ENCODE data around the gene STARD5.
"Not testable (repeated sequence)": the region's sequence is repeated elsewhere in the genome, so short reads cannot be mapped to it uniquely, and the experiment has no call there.

Gene STARD5, protein sequence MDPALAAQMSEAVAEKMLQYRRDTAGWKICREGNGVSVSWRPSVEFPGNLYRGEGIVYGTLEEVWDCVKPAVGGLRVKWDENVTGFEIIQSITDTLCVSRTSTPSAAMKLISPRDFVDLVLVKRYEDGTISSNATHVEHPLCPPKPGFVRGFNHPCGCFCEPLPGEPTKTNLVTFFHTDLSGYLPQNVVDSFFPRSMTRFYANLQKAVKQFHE

DNA sequence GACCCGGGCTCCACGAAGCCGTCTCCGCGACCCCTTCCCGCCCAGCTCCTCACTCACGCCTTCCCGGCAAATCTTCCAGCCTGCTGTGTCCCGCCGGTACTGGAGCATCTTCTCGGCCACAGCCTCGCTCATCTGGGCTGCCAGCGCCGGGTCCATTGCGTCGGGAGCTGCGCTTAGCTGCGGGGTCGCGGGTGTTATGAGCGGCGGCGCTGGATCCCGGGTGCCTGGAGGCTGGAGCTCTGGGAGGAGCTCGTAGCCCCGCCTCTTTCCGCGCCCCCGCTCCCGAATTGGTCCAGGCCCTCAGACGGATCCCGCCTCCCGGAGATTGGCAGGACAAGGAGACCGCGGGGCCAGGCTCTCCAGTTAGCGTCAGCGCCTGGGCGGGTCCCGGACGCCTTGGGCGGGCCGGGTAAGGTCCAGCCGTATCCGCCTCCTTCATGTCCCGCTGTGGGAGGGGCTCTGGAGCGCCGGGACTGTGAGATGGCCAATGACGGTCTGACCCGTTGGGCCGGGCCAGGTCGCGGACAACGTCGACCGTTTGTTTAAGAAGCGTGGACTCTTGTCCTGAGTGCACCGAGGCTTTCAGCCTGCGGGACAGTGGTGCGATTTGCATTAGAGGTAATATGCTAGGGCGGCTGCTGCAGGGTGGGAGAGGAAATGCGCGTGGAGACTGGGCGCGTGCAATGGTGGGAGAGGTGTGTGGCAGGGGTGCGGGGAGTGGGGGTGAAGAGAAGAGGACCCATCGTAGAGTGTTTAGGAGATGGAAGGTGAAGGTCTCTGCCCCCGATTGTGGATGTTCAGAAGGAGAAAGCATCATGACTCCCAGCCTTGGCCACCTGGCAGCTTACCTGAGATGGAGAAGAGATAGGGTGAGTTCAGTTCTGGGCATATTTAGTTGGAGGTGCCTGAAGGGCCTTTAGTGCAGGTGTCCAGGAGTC, at the start of gene STARD5:
Gene STARD5 (minus strand): TSS at position 198 of the 938 bp plus-strand sequence. CDS start 42 bp downstream, at position 156.
- peak; percentile 98 for DNase-seq (ENCODE audit: low read depth)

DNA sequence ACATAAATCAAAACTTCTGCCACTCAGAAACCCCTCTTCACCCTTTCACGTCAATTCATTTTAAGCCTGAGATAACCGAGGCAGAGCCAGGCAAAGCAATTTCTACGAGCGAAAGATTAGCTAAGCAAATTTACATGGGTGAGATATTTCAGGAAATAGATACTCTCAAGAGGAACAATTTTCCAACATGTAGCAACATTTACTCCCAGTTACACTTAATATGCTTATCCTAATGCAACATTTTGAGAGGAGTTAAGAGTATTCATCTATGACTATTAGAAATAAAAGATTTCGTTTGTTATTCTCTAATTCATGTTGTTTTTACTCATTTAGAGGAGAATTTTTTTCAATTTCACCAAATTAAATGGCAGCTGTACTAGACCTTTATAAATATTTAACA, 49.2 kb upstream of the STARD5 start:
- DNase-seq (ENCODE audit: low read depth) = no peak

DNA sequence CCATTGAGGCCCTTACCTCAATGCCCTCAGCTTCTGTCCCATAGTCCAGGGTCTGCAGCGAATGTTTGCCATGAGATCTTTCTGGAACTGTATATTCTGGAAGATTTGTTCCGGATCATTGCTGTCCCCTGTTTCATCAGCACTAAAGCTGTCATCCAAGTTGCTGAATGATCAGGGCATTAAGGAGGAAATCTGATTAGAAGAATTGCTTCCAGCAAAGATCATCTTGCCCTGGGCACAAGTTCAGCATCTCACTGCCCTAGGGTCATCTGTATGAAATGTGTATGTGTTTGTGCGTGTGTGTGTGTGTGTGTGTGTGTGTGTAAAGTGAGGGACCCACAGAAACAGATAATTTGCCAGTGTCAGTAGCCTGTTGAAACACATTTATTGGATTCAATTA, 48.6 kb upstream of the STARD5 start:
- DNase-seq (ENCODE audit: low read depth) = no peak

DNA sequence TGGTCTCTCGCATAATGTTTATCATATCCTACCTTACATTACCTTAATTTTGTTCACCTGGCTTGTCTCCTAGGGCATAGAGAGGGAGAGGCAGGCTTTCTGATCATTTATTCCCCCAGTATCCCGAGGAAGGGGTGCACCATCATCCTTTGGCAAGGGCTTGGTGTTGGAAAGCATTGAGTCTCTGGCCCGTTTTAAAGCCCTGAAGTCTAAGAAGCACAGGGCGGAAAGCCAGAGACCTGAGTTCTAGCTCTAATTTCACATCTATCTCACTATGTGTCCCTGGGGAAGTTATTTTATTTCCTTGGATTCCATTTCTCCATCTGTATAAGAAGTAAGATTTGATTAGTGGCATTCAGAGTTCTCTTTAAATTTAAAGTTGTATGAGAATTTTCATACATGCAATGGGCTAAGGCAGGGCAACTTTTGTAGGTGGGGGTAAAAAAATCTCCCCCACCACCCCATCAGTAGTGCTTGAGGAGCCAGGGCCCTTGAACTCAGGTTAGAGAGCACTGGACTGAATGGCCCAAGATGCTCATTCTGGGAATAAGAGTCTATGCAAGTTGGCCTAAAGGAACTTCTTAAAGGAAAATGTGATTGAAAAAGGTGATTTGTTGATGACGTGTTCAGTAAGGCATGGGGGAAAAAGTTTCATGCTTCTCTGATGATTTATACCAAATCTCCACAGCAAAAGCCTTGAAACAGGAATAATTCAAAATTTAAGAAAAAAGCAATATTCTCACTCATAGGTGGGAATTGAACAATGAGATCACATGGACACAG, 40.0 kb upstream of the STARD5 start:
- DNase-seq (ENCODE audit: low read depth) = no peak

DNA sequence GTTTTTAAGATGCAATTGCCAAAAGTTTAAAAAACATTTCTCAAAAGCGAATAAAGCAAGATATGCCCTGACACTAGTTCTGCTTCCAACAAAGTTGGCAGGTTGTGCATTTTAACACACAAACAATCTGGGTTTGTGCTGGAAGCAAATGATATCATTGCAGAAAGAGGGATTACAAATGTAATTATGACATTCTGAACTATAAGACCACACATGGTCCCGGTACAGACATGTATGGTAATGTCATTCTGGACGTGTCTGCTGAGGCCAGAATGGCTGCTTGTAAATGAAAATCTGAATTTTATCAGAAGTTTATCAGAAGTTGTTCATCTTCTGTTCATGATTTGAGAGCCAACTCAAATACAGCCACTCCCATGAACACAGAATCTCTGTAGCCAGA, 39.3 kb upstream of the STARD5 start:
- no peak for DNase-seq (ENCODE audit: low read depth)

DNA sequence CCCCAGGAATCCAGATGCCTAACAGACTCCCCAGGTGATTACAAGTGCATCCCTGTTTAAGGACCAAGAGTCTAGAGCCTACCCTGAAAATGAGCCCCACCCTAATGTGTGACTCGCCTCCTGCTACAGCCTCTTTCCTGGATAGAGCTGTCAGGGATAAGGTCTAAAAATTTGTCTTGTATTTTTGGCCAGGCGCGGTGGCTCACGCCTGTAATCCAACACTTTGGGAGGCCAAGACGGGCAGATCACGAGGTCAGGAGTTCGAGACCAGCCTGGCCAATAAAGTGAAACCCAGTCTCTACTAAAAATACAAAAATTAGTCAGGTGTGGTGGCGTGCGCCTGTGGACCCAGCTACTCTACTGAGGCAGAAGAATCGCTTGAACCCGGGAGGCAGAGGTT, 38.8 kb upstream of the STARD5 start:
- DNase-seq (ENCODE audit: low read depth) = no peak

DNA sequence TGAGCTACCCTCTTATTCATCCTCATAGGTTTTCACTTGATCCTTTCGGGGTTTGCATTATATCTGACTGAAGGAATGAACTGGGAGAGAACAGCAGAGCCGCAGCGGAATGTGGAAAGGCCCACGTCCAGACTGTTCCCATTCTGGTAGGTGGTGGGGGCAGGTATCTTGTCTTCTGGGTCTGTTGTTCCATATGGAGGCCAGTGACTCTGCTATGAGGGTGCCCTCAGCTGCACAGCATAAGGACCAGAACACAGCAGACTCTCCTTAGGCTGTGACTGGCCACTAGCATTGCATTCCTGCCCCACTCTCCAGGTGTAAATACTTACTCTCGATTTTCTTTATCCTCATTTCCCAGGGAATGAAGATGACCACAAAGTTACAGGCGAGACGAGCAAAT, 38.0 kb upstream of the STARD5 start:
- DNase-seq (ENCODE audit: low read depth) = no peak

DNA sequence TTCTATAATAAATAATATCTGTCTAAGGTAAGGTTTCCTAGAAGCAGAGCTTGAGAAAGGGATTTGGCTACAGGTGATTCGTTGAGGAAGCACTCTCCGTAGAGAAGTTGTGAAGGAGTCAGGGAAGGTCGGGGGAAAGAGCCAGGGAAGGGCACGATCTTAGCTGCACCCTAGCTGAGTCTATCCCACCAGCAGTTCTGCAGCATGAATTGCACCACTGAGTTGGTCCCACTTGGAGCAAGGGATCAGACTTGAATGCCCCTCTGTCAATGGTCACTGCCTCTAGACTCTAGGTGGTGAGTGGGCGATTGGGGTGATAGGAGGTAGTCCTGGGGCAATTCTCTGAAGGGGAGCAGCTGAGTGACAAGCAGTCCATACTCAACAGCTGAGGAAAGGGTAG, 36.5 kb upstream of the STARD5 start:
- no peak for DNase-seq (ENCODE audit: low read depth)

DNA sequence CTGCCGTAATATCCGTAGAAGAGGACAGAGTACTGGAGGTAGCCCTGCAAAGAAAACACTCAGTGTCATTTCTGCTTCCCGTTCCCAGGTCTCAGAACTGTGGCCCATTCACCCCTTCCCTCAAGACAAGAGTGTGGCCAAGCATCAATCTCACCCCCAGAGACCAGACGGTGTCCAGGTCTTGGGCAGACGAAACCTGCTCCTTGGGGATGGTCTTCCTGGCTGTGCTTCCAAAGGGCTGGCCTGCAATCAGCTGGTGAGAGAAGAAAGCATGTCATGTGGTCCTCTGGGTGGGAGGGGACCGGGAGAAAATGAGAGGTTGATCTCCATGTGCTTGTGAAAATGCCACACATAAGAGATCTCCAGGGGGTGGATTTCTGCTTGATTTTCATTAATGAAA, 34.3 kb upstream of the STARD5 start:
- no peak for DNase-seq (ENCODE audit: low read depth)

DNA sequence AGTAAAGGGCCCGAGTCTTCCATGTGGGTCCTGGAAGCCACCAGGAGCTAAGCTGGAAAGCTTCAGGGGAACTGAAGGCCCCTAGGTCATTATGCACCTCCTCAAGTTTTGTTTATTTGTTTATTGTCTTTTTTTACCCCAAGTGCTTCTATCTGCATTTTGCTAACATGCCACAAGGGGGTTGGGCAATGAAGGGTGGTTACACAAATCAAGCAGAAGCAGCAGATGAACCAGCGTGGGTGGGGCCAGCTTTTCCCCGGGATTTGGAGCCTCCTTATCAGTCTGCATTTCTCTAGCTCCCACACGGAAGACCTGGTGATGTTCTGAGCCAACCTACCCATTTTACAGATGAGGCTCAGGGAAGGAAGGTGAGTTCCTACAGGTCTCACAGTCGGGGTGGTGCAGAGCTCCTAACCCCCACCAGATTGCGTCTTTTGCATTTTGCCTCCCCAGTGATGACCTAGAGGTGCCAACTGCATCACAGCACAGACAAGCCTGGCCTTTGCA, 33.3 kb upstream of the STARD5 start:
- DNase-seq (ENCODE audit: low read depth) = no peak

DNA sequence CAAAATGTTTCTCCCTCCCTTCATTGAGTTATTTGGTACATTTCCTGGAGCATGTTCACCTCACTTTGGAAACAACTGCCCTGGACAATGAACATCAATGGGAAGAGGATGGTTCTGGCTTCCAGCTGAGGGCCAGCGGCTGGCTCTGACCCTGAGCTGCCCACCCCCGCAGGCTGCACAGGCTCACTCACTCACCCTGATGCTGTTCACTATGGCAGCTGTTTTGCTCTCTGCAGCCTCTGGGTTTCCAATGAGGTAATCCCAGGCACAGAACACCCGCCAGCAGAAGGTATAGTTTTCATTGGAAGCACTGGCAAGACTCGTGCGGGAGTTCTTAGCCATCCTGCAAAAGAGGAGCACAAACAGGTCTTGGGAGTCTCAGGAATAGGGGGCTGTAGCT, 32.3 kb upstream of the STARD5 start:
- DNase-seq (ENCODE audit: low read depth) = no peak

DNA sequence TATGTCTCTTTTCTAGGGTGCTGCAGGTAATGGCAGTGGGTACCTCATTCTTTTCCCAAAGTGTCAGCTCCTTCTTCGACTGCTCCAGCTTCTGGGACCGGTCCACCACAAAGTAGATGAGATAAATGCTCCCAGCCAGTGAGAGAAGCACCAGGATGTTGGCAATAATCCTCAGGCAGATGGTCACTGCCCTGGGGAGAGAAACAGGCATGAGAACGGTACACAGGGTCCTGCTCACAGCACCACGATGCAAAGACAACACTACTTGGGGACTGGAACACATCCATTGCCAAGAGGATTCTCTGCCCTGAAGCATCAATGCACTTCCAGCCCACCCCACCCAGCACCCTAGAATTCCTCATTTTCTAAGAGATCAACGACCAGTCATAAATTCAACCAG, 27.7 kb upstream of the STARD5 start:
- no peak for DNase-seq (ENCODE audit: low read depth)

DNA sequence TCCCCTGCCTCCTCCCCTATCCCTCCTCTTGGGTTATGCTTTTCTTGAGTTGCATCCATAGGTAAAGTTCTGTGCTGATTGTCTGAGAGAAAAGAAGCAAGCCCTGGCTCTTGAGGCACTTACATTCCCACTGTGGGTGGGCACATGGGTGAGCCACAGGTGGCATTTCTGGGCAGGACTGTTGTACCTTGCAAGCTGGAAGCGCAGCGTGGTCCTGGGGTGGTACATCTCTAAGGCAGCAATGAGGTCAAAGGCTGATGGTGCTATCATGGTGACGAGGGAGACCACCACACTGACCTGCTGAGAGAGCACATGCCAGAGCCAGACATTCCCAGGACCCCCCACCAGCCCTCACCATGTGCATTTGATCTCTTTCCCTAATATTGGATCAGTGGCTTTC, 25.3 kb upstream of the STARD5 start:
- no peak for DNase-seq (ENCODE audit: low read depth)

DNA sequence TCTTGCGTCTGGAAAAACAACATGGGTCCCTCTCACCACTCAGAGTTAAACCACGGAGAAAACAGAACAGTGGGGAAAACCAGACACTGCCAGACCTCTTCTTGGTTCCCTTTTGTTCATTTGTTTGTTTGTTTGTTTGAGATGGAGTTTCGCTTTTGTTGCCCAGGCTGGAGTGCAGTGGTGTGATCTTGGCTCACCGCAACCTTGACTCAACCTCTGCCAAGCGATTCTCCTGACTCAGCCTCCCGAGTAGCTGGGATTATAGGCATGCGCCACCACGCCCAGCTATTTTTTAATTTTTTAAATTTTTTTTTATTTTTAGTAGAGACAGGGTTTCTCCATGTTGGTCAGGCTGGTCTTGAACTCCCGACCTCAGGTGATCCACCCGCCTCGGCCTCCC, 24.8 kb upstream of the STARD5 start:
- not testable (repeated sequence) for DNase-seq (ENCODE audit: low read depth)

DNA sequence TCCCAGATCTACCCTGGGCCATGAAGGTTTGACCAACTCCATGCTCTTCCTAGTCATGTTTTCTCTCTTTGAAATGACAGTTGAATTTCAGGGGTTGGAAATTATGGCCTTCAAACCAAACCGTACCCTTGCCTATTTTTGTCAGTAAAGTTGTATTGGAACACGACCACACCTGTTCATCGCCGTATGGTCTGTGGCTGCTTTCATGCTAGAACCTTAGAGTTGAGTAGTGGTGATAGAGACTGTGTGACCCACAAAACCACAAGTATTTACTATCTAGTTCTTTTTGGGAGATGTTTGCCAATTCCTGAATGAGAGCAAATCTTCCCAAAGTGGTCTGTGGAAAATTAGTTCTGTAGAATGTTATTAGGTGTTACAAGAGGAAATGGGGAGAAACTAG, 24.0 kb upstream of the STARD5 start:
- no peak for DNase-seq (ENCODE audit: low read depth)

DNA sequence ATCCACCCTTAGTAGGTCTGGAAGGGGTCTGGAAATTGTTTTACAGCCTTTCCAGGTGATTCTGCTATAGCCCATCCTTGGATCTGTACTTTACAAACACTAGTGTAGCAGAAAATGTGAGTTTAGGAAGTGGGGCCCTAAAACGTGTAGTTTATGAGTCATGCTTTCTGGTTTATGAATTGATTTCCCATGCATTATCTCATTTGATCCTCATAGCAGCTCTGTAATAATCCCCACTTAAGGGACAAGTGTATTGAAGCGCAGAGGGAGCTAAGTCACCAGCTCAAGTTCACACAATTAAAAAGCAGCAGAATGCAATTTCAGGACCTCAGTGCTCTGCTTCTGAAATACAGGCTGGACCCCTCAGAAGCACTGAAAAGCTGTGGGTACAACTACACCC, 22.7 kb upstream of the STARD5 start:
- no peak for DNase-seq (ENCODE audit: low read depth)

DNA sequence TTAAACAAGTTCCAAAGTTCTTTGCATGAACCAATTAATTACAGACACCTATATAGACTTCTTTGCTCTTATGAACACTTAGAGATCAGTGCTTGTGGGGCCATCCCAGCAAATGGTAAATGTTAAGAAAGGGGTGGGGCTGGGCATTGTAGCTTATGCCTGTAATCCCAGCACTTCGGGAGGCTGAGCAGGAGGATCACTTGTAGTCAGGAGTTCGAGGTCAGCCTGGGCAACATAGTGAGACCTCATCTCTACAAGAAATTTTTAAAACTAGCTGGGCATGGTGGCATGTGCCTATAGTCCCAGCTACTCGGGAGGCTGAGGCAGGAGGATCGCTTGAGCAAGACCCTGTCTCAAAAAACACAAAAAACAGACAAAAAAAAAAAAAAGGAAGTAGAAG, 19.4 kb upstream of the STARD5 start:
- DNase-seq (ENCODE audit: low read depth) = no peak

DNA sequence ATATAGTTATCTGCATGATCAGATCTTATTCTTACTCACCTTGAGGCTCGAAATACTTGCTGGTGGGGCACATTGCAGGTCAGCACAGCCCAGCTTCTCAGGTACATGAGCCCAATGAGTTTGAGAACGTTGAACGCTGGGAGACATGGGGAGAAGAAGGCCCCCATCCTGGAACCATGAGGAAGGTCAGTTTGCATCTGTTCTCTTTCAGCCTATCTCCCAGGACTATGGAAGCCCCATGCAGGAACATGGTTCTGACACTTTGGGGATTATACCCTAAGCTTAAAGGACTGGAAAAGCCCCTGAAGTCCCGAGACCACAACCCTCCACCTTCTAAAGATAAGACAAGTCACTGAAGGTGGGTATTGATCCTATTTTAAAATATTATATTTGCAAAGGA, 17.4 kb upstream of the STARD5 start:
- DNase-seq (ENCODE audit: low read depth) = no peak

DNA sequence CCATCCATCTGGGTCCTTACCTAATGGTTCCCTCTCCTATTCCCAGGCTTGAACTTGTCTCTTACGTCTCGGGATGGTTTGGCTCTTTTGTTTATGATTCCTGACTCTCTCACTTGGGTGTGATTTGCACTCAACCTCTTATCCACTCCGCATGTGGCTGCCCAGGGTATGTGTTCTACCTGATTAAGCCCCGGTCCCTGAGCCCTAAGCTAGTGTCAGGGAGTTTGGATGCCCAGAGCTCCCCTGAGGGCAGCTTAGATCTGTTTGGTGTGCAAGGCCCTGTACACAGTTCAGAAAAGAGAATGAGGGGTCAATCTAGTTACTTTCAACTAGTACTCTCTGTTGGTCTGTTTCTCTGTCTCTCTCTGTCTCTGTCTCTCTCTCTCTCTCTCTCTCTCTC, 15.9 kb upstream of the STARD5 start:
- no peak for DNase-seq (ENCODE audit: low read depth)

DNA sequence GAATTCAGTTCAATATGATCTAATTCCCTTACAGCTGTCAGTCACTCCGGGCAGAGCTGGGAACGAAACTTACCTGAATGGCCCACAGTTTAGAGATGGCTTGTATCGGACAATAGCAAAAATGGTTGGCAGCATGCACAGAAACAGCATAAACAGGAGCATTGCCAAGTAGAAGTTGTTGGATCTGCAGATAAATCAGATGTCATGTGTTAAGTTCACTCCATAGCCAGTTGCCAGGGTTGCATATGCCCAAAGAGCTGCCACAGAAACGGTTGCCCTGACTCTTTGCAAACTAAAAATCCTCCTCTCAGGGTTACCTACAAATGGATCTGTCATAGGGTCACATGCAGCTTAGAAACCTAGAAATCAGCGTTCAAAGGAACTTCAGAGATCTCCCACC, 15.4 kb upstream of the STARD5 start:
- no peak for DNase-seq (ENCODE audit: low read depth)

DNA sequence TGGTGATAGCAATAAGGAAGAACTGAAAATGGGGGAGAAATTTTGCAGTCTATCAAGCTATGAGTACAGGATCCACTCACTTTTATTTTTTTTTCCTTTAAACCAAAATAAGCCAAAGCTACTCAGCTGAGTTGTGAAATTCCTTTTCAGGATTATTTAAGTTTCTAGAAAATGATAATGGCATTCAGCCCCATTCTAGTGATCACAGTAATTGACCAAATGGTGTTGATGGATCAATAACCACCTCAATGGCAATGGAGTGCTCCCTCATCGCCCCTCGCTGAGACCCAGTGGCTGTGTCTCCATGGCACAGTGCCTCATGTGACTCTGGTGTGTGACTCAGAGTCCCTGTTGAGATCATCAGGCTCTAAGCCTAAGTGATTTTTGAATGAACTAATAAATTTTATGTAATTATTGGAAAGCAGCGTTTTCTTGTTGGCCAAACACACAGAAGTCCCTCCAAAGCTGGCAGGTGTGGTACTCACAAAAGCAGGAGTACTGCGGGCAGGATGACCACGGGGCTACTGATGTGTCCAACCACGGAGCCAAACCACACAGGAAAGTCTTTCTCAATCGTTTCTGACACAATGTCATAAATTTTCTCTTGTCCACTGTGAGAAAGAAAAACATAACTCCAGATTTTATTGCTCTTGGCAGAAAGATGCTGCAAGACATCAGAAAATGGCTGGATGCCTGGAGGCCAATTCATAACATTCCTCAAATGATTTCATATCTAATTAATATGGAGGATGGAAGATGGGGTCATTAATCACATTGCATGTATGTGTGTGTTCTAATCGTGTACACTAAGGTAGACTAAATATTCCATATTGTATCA, 14.4 kb upstream of the STARD5 start:
- DNase-seq (ENCODE audit: low read depth) = peak; percentile 93

DNA sequence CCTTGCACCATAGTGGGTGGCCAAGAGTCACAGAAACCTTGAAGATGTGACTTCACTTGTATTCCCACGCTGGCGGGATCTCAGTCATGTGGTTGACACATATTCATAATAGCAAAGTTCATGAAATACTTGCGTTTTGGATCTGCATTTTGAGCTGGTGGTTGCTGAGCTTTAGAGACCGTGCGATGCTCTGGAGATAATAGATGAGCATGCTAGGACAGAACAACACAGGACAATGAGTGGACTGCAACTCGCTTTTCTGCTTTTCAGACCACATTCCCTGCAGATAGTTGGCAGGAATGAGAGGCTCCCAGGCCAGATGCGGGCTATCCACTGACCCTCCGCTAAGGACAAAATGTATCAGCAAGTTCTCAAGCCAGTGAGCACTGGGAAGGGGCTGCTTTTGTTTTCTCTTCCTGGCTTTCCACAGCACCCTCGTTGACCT, 13.8 kb upstream of the STARD5 start:
- DNase-seq (ENCODE audit: low read depth) = no peak
